K562 (cell line): ENCODE results near the gene PDIA5. TPM values are rescaled to one million over a fixed set of nuclear protein-coding genes. Genes with fewer than 3 reads are reported as not detected.

Experiments
- ATAC-seq: fragments of 200-7000 bp; cut with Tn5 transposase; 3 replicates; pipeline ENCODE4 v1.9.1; 2020; ENCODE audit warnings: moderate library complexity
- BruUV-seq: library from RNA; stranded (reverse); fragments of 400-500 nt; replicated peaks from 2 replicates; lab custom pipeline; 2021; lab: Mats Ljungman, UMichigan
- CTCF ChIA-PET: fragments of 300-600 bp; formaldehyde crosslinking; extraction: SDS; loops from one replicate; lab custom pipeline; 2021; ENCODE audit warnings: low intra/inter-chr PET ratio; lab: Yijun Ruan, JAX
- POLR2A ChIA-PET: fragments of 300-600, 350-650 bp; sonication (Branson Sonifier 250); formaldehyde crosslinking; extraction: SDS; loops from one replicate; lab custom pipeline; 2021; ENCODE audit warnings: antibody characterized with exemption, inconsistent platforms; lab: Yijun Ruan, JAX
- DNase-seq, 4 experiments: peaks; one replicate each; pipeline versions ENCODE4 v3.0.0 to v3.0.0-alpha.2; 2011 to 2018; ENCODE audit warnings: low spot score in 3 of 4, mixed read lengths in 3 of 4; ENCODE audit errors: extremely low read depth in 1 of 4
- FAIRE-seq: peaks from 2 replicates; lab custom pipeline; 2011; peaks lifted over from hg19 to GRCh38; lab: Jason Lieb, UNC
- H2AFZ ChIP-seq: 2 replicates; pipeline ENCODE4 v1.6.0; 2011; ENCODE audit warnings: low read depth, low read length, control low read depth, inconsistent platforms
- H3K27ac ChIP-seq: fragments of 200-600 bp; 3 replicates; pipeline ENCODE4 v1.8.0; 2011; ENCODE audit warnings: low read depth, mild to moderate bottlenecking, control low read depth, inconsistent platforms, low read length, moderate library complexity, mixed read lengths; ENCODE audit errors: extremely low read depth
- H3K27me3 ChIP-seq, 2 experiments: fragments of 300-600 bp in 1 of 2; 2 replicates in 1 of 2; 3 replicates in 1 of 2; pipeline versions ENCODE4 v1.6.0 to v1.8.0; 2011; ENCODE audit warnings: inconsistent platforms in 2 of 2, low read length in 2 of 2, mild to moderate bottlenecking in 1 of 2, mixed read lengths in 1 of 2, moderate library complexity in 1 of 2; ENCODE audit not compliant: control insufficient read depth in 2 of 2, insufficient read depth in 2 of 2
- H3K36me3 ChIP-seq: fragments of 300-600 bp; 3 replicates; pipeline ENCODE4 v1.8.0; 2011; ENCODE audit warnings: mild to moderate bottlenecking, low read length, inconsistent platforms; ENCODE audit not compliant: control insufficient read depth, insufficient read depth
- H3K4me1 ChIP-seq, 2 experiments: fragments of 200-600 bp in 1 of 2; replicated peaks in 1 of 2; 2 replicates in 1 of 2; 3 replicates in 1 of 2; pipeline versions ENCODE4 v1.5.1 to v1.8.0; 2011; ENCODE audit warnings: inconsistent platforms in 2 of 2, low read length in 2 of 2, mild to moderate bottlenecking in 1 of 2, mixed read lengths in 1 of 2, moderate library complexity in 1 of 2; ENCODE audit not compliant: control insufficient read depth in 2 of 2, insufficient read depth in 2 of 2
- H3K4me2 ChIP-seq: 2 replicates; pipeline ENCODE4 v1.6.1; 2011; ENCODE audit warnings: low read length, control low read depth, inconsistent platforms, mixed read lengths; ENCODE audit not compliant: insufficient read depth
- H3K4me3 ChIP-seq: fragments of 200-600 bp; sonication (generic), shearing (Covaris generic); 2 replicates; pipeline ENCODE4 v1.5.1; 2016; ENCODE audit warnings: control low read depth, inconsistent platforms
- H3K79me2 ChIP-seq: fragments of 200-600 bp; 3 replicates; pipeline ENCODE4 v1.8.0; 2011; ENCODE audit warnings: low read length, inconsistent platforms; ENCODE audit not compliant: control insufficient read depth, insufficient read depth
- H3K9ac ChIP-seq, 2 experiments: 2 replicates each; pipeline versions ENCODE4 v1.6.0 to v1.6.1; 2011; ENCODE audit warnings: low read depth in 2 of 2, low read length in 2 of 2, control low read depth in 1 of 2, inconsistent platforms in 1 of 2, mild to moderate bottlenecking in 1 of 2, mixed read lengths in 1 of 2; ENCODE audit not compliant: insufficient read depth in 1 of 2
- H3K9me1 ChIP-seq: one replicate; pipeline ENCODE4 v1.6.0; 2011; ENCODE audit warnings: inconsistent platforms, mild to moderate bottlenecking, low read length, moderate library complexity; ENCODE audit not compliant: control insufficient read depth, insufficient read depth
- H3K9me3 ChIP-seq: replicated peaks from 2 replicates; pipeline ENCODE4 v1.5.1; 2011; ENCODE audit warnings: low read depth, low read length, inconsistent platforms; ENCODE audit not compliant: control insufficient read depth, insufficient read depth
- H4K20me1 ChIP-seq: replicated peaks from 2 replicates; pipeline ENCODE4 v1.6.1; 2011; ENCODE audit warnings: low read length, inconsistent platforms, mixed read lengths; ENCODE audit not compliant: control insufficient read depth, insufficient read depth
- CC2D1A ChIP-seq: fragments of 450-650 bp; IDR thresholded peaks from 2 replicates; pipeline ENCODE4 v1.6.1; 2017; ENCODE audit warnings: mild to moderate bottlenecking
- CREM ChIP-seq: IDR thresholded peaks from 2 replicates; pipeline ENCODE4 v1.6.1; 2014; ENCODE audit warnings: antibody characterized with exemption, low read depth
- ELF1 ChIP-seq: fragments of 200-800 bp; sonication (Bioruptor generic); IDR thresholded peaks from 2 replicates; pipeline ENCODE4 v1.6.1; 2016; ENCODE audit warnings: missing genetic modification characterization, missing compliant biosample characterization
- HDGF ChIP-seq: fragments of 450-650 bp; IDR thresholded peaks from 2 replicates; pipeline ENCODE4 v1.6.1; 2016
- KLF6 ChIP-seq: fragments of 250-450 bp; sonication (Bioruptor Pico); IDR thresholded peaks from 2 replicates; pipeline ENCODE4 v1.4.0; 2020; ENCODE audit warnings: mild to moderate bottlenecking, moderate library complexity, borderline replicate concordance
- MCM7 ChIP-seq, 2 experiments: fragments of 450-650 bp; IDR thresholded peaks; 2 replicates each; pipeline ENCODE4 v1.6.1; 2016 to 2018
- NFIX ChIP-seq: fragments of 250-450 bp; sonication (Bioruptor Pico); IDR thresholded peaks from 2 replicates; pipeline ENCODE4 v1.4.0; 2020; ENCODE audit warnings: low read depth, mild to moderate bottlenecking, moderate library complexity
- POLR2A ChIP-seq: fragments of 450-650 bp; conservative IDR thresholded peaks from 2 replicates; pipeline ENCODE4 v1.6.1; 2016
- SAFB2 ChIP-seq: fragments of 200-400 bp; formaldehyde crosslinking; IDR thresholded peaks from 2 replicates; pipeline ENCODE4 v1.6.1; 2018; ENCODE audit warnings: borderline replicate concordance, low read length, low read depth, moderate library complexity; ENCODE audit not compliant: severe bottlenecking
- ZNF140 ChIP-seq: fragments of 250-450 bp; sonication (Bioruptor Pico); IDR thresholded peaks from 2 replicates; pipeline ENCODE4 v1.8.0; 2021; ENCODE audit warnings: moderate library complexity, mild to moderate bottlenecking, inconsistent platforms
- ZNF408 ChIP-seq: fragments of 250-450 bp; sonication (Bioruptor Pico); IDR thresholded peaks from 2 replicates; pipeline ENCODE4 v1.4.0; 2020; ENCODE audit warnings: low read depth, mild to moderate bottlenecking, moderate library complexity
- ZNF584 ChIP-seq: fragments of 200-800 bp; sonication (Bioruptor generic); IDR thresholded peaks from 2 replicates; pipeline ENCODE4 v1.6.1; 2016; ENCODE audit warnings: low read depth, mild to moderate bottlenecking, missing genetic modification characterization, missing compliant biosample characterization
- ZNF764 ChIP-seq: fragments of 250-450 bp; sonication (Bioruptor Pico); IDR thresholded peaks from 2 replicates; pipeline ENCODE4 v1.4.0; 2020; ENCODE audit warnings: low read depth, mild to moderate bottlenecking, moderate library complexity
- WGBS: fragments of 100-300 bp; shearing (Covaris generic); methylation state at CpG from one replicate; pipeline ENCODE4 v1.1.6; 2016; ENCODE audit warnings: low coverage, mixed read lengths; ENCODE audit not compliant: insufficient coverage; ENCODE audit errors: missing lambda C conversion rate; 5-methylcytosine and 5-hydroxymethylcytosine counted together
- in situ Hi-C: fragments of 300-500 bp; cut with MboI; formaldehyde crosslinking; loops from 4 replicates; pipeline ENCODE4 v1.15.0; 2018; ENCODE audit warnings: inconsistent platforms, mixed read lengths
- intact Hi-C: fragments of 100-400 bp; cut with micrococcal nuclease; formaldehyde crosslinking; loops from 2 replicates; pipeline ENCODE4 v1.14.2; 2022
- polyA plus RNA-seq, 8 experiments: library from polyadenylated mRNA; depleted of rRNA in 4 of 8; stranded (reverse) in 5 of 8; unstranded in 3 of 8; fragments of >200 nt; fragmentation: Nextera tagmentation in 2 of 8; fragmentation: Illumina TruSeq in 1 of 8; extraction: Ambion mirVana in 2 of 8; extraction: Trizol in 1 of 8; gene quantifications; 2 replicates each; pipeline versions ENCODE4 v1.2.1 to v1.2.3, GENCODE V29; 2011 to 2014; ENCODE audit warnings: inconsistent platforms in 1 of 8, missing spikeins in 1 of 8
- total RNA-seq, 7 experiments: library from RNA; depleted of rRNA in 6 of 7; stranded (reverse); fragments of >200 nt in 6 of 7; fragmentation: Illumina TruSeq in 2 of 7; extraction: Trizol in 2 of 7; gene quantifications; 2 replicates each; pipeline versions ENCODE4 v1.2.1 to v1.2.3, GENCODE V29; 2011 to 2021; ENCODE audit warnings: low replicate concordance in 1 of 7
- TF ChIP-seq, protein P1 (sequence below), 2 experiments: fragments of 150-350 bp in 1 of 2; IDR thresholded peaks; 2 replicates each; pipeline ENCODE4 v1.6.1; 2012 to 2016; ENCODE audit warnings: low read depth in 2 of 2, low read length in 2 of 2, mild to moderate bottlenecking in 1 of 2, moderate library complexity in 1 of 2
- TF ChIP-seq, protein P2 (sequence below): fragments of 250-450 bp; sonication (Bioruptor Pico); IDR thresholded peaks from 2 replicates; pipeline ENCODE4 v1.8.0; 2022; ENCODE audit warnings: inconsistent platforms

The PDIA5 gene
- total and polyA plus RNA-seq, 9 of the 15 experiments (the other 6 are each of a cell fraction or from before 2014, with no cell fraction given) = 3.4 to 31.8 (median 19.6) TPM

DNA sequence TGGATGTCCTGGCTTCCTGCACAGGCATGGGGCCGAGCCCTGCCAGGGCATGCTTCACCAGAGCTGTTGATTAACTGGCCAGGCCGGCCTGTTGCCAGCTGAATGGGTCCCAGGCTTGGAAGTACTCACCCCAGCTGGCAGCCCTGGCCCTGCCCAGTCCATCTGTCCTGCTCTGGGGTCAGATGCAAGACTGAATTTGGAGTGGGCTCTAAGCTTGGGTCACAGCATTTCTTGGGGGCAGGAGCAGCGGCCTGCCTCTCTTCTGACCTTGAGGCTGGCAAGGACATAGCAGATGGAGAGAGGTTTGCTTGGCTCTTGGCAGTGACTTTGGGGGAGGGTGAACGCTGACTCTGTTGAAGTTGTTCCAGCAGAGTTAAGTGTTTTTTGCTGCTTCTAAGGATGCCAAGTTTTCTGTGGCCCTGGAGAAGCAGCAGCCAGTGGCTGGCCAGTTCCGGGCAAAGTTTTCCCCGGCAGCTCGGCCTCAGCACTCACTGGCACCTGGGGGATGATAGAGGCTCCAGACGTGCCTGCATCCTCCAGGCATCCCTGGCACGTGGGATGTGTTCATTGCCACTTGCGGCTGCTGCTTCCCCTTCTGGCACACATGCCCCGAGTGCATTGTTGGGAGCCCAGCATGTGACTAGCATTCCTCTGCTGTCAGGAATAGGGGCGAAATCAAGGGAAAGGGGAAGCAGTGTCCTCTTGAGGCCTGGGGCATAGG is 22.9 kb downstream of the PDIA5 start (continued):
- no peak for TF ChIP-seq ZNF408 (CRISPR knock-in tag)
- TF ChIP-seq CC2D1A = no peak
- TF ChIP-seq MCM7 (IDR thresholded peaks at IDR 0.05) = no peak
- TF ChIP-seq, protein P1, sequence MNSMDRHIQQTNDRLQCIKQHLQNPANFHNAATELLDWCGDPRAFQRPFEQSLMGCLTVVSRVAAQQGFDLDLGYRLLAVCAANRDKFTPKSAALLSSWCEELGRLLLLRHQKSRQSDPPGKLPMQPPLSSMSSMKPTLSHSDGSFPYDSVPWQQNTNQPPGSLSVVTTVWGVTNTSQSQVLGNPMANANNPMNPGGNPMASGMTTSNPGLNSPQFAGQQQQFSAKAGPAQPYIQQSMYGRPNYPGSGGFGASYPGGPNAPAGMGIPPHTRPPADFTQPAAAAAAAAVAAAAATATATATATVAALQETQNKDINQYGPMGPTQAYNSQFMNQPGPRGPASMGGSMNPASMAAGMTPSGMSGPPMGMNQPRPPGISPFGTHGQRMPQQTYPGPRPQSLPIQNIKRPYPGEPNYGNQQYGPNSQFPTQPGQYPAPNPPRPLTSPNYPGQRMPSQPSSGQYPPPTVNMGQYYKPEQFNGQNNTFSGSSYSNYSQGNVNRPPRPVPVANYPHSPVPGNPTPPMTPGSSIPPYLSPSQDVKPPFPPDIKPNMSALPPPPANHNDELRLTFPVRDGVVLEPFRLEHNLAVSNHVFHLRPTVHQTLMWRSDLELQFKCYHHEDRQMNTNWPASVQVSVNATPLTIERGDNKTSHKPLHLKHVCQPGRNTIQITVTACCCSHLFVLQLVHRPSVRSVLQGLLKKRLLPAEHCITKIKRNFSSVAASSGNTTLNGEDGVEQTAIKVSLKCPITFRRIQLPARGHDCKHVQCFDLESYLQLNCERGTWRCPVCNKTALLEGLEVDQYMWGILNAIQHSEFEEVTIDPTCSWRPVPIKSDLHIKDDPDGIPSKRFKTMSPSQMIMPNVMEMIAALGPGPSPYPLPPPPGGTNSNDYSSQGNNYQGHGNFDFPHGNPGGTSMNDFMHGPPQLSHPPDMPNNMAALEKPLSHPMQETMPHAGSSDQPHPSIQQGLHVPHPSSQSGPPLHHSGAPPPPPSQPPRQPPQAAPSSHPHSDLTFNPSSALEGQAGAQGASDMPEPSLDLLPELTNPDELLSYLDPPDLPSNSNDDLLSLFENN (IDR thresholded peaks at IDR 0.05; ENCODE audit: low read depth in 2 of 2, low read length in 2 of 2) = no peak
- no peak for TF ChIP-seq ELF1

DNA sequence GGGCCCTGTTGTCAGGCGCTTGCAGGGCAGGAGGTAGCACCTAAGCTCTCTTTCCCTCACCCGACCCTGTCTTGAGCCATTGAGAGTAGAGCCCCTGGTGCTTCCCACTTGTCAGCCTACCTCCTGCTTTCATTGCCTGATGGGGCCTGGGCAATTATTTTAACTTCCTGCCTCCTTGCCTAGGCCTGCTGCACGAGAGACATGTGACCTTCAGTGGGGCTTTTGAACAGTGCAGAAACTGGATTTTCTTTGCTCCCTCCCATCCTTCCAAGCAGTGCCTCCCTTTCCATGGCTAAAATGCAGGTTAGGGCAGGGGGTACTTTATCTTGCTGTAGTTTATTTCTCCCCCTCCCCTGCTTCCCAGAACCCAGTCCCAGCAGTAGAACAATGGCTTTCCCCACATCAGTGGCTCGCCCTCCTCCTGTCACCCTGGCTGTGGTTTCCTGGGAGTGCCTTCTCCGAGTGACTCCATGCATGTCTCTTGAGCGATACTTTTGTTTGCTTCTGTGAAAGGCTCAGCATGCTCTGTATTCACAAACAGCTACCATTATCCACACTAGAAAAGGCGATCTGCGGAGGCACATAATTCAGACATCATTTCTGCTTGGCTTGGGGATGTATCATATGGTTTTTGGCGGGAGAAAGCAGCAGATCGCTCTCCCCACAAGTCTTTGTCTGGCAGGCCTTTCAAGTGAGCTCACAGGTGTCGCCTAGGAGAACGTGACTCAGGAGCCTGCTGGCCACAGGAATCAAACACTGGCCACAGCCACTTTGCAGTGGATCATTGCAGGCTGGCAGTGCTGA is 24.1 kb downstream of the PDIA5 start:
- H4K20me1 ChIP-seq = peaks cover 10% of the 10 kb centered on the region
- H3K4me3 ChIP-seq = no peak overlapping the region
- CTCF ChIA-PET = no interaction called here
- H3K4me2 ChIP-seq = no peak overlapping the region
- POLR2A ChIA-PET = no interaction called here
- no peaks in the 10 kb centered on the region for H3K9me3 ChIP-seq
- intact Hi-C loops (no loop called here), in situ Hi-C loops (no loop called here)
- H2AFZ ChIP-seq = no peak overlapping the region
- 86% methylated on average over 10 of the region's 12 CpGs for WGBS
- no peaks in the 10 kb centered on the region for H3K27me3 ChIP-seq
- no peak overlapping the region for H3K27ac ChIP-seq
- DNase-seq (no peak), FAIRE-seq (no peak), ATAC-seq (no peak)
- H3K79me2 ChIP-seq = peaks cover 27% of the 10 kb centered on the region
- peaks cover 0 to 4% of the 10 kb centered on the region in 2 experiments; a peak in 2 of 5 replicates for H3K4me1 ChIP-seq
- H3K9me1 ChIP-seq = no peaks in the 10 kb centered on the region
- H3K9ac ChIP-seq = no peak overlapping the region
- no TSS peak for BruUV-seq
- peaks cover 64% of the 10 kb centered on the region; the same call in 2 of the 3 replicates for H3K36me3 ChIP-seq
- TF ChIP-seq CREM = no peak
- no peak for TF ChIP-seq POLR2A
- TF ChIP-seq ZNF584 (CRISPR knock-in tag) = no peak
- no peak for TF ChIP-seq ZNF764 (CRISPR knock-in tag)
- TF ChIP-seq, protein P2, sequence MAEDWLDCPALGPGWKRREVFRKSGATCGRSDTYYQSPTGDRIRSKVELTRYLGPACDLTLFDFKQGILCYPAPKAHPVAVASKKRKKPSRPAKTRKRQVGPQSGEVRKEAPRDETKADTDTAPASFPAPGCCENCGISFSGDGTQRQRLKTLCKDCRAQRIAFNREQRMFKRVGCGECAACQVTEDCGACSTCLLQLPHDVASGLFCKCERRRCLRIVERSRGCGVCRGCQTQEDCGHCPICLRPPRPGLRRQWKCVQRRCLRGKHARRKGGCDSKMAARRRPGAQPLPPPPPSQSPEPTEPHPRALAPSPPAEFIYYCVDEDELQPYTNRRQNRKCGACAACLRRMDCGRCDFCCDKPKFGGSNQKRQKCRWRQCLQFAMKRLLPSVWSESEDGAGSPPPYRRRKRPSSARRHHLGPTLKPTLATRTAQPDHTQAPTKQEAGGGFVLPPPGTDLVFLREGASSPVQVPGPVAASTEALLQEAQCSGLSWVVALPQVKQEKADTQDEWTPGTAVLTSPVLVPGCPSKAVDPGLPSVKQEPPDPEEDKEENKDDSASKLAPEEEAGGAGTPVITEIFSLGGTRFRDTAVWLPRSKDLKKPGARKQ (CRISPR knock-in tag) = no peak
- TF ChIP-seq HDGF = no peak
- TF ChIP-seq NFIX = no peak
- no peak for TF ChIP-seq SAFB2
- no peak for TF ChIP-seq KLF6
- no peak for TF ChIP-seq ZNF140
